Placental pericyte (primary cell): Measurements from ENCODE around the gene MTMR1. TPM values are rescaled to one million over a fixed set of nuclear protein-coding genes. Genes with fewer than 3 reads are reported as not detected.

Experiments used
- total RNA-seq: library from RNA; depleted of rRNA; stranded (reverse); fragments of >200 nt; gene quantifications from 2 replicates; pipeline ENCODE4 v1.2.3, GENCODE V29; 2012

MTMR1 gene
- 20.1 and 24.3 TPM in 2 replicates for total RNA-seq

DNA sequence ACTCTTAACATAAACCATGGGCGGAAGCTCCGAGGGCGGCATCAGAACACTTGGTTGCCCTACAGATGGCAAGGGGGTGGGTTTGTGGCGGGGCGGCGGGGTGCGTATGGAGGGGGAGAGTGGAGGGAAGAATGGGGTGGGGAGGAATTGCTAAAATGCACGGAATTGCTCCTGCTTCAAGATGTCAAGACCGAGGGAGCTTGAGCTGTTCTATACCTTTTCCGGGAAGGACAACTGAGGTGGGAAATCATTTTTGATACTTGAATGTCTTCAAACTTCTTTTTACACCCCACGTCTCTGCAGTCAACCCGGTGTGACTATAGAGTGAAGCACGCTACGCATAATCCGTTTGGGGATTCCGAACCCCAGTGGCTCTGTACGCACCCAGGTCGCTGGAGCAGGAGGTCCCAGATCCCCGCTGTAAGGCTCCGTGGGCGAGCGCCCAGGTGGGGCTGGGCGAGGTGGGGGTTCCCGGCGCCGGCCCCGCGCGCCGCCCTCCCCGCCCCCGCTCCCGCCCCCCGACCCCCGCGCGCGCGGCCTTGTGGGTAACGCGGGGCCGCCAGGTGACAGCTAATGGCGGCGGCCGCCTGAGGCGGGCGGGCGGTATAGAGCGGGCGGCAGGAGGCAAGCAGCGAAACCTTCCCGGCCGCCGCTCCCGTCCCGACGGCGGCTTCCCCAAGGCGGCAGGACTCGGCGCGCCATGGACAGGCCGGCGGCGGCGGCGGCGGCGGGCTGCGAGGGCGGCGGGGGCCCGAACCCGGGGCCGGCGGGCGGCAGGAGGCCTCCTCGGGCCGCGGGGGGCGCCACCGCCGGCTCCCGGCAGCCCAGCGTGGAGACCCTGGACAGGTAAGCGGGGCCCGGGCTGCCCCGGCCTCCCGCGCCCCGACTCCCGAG, at the start of gene MTMR1:
TSS of gene MTMR1 (plus strand) at position 566 of the 894 bp plus-strand sequence. CDS start at position 701, 135 bp downstream.

Other genes with a start within 250 kb of the MTMR1 start
- 8.0 and 8.3 TPM in 2 replicates for gene MTM1, start 124.8 kb upstream of the MTMR1 start, total RNA-seq
- 46.4 and 64.1 TPM in 2 replicates for gene CD99L2, start 205.3 kb downstream of the MTMR1 start, total RNA-seq